CD4-positive, alpha-beta T cell treated with Interleukin-4 for 1 hour (primary cell): Measurements from ENCODE around the gene HMG20A.

Experiments
- DNase-seq, 2 donors: peaks; one replicate each; pipeline ENCODE4 v3.0.0-alpha.2; 2020 to 2022

HMG20A gene

GRCh38 chr15:77480859-77481633, 60.4 kb downstream of the HMG20A start:
- no peak for DNase-seq

DNA sequence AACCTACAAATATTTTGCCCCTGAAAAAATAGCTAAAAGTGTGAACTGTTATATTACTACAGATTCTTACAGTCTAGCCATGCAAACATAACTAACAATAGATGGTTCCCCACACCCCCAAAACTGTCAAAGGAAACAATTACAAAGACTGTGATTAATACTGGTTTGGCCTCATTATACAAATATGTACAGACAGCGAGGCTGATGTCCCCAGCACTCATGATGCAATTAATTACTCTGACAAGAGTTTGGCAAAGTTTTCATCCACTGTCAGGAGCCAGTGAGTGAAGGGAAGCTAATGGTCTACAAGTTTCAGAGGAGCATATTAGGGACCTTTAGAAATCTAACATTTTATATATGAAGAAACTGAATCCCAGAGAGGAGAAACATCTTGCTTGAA, 61.0 kb downstream of the HMG20A start:
- no peak for DNase-seq

DNA sequence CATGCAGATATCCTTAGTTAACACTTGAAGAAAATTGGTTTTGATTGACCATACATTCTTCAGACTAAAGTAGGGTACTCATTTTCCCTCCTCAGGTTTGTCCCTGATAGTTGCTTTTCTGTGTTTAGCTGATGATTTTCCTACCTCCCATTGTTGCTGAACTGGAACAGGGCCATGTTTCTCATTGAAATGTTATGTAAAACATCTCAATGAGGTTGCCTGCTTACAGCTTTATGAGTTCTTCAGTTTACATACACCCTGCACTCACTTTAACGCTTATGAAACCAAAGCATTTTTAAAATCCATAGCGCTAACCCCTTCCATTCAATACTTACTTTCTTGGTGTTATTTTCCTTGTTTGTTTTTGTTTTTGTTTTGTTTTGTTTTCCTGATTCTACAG, 61.9 kb downstream of the HMG20A start:
- DNase-seq: no peak

DNA sequence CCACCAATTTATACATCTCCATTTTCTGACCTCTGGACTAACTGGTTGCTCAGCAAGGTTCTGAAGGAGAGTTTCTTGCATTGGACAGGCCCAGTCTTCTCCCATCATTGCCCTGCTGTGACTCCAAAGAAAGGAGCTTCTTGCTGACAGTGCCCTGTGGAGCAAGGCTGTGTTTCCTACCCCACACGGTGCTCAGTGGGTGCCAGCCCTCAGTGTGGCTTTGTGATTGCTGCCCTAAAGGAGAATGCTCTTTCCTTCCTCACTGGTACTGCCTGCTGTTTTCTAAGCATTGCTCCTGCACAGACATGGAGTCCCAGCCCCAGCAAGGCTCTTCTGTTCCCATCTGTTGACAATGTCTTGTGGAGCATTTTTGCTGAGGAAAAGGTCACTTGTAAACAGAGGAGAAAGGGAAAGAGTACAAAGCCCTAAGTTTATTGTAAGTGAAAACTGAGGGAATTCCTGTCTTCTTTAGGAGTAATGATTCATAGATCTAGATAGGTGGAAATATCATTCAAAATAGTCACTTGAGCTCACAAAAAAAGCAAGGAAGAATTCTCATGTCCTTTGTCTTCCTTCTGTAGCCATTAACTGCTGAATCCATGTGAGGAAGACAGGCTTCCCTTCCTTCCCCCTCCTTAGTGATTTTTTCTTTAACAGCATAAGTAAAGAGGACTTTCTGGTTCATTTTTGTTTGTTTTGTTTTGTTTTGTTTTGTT, 62.9 kb downstream of the HMG20A start:
- DNase-seq: no peak

- DNase-seq: no peak
These were observed 64.3 kb downstream of the HMG20A start for GRCh38 chr15:77484994-77485393.

DNA sequence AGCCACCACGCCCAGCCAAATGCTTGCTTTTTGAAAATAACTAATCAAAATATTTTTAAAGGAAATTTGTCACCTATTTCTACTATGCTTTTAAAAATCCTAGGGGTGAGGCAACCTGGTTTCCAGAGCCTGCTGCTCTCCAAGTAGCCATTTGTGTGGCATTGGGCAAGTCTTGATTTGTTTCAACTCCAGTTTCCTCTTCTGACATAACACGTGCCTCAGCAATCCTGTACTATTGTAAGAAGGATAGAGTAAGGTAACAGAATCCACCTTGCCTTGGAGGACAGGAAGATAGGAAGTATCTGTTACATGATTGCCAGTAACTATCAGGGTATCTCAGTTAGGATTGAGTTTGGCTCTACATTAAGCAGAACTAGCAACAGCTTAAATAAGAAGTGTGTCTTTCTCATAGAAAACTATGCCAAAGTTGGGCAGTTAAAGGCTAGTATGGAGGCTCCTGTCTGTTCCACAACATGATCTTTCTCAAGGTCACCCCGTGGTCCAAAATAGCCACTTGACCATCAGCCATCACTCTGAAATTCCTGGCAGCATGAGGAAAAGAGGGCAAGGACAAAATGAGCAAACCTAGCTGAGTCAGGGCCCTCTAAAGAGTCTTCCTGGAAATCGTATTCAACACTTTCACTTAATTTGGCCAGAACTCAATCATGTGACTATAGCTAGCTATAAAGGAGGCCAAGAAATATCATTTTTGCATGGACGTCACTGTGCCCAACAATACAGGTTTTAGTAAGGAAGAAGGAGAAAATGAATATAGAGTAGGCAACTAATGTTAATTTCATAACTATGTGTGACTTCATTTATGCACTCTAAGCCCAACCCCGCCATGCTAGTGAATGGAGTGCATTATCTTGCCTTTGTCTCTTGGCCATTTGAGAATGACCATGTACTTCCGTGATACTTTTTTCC, 66.1 kb downstream of the HMG20A start:
- DNase-seq: no peak

DNA sequence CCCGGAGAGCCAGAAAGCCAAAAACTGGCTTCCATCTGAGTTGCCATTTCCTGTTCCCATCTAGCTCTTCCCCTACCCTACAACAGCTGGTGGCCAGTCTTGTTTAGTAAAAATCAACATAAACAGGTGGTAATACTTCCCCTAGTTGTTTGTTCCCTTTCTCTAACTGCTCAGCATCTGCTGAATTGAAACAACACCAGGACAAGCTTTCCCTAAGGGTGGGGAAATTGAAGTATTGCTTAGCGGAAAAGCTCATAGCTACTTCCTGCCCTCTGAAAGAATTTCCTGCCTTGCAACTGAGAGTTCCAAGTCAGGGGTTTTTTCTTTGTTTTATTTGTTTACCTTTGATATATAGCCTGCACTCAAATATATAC, 66.8 kb downstream of the HMG20A start:
- DNase-seq: no peak

GRCh38 chr15:77487888-77488287, 67.2 kb downstream of the HMG20A start:
- DNase-seq: no peak

DNA sequence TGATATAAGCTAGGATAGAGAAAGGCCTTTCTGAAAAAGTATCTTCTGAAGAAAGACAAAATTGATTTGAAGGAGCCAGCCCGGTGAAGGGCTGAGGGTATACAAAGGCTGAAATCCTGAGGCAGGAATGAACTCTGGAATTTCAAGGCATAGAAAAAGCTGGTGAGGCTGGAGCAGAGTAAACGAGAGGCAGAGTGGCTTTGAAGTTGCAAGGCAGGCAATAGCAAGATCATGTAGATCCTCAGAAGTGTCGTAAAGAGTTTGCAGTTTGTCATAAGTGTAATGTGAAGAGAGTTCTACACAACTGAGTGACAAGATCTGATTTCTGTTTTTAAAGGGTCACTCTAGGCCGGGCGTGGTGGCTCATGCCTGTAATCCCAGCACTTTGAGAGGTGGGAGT, 69.0 kb downstream of the HMG20A start:
- DNase-seq: no peak

- DNase-seq: no peak
These were observed 72.7 kb downstream of the HMG20A start for GRCh38 chr15:77493324-77493907.

DNA sequence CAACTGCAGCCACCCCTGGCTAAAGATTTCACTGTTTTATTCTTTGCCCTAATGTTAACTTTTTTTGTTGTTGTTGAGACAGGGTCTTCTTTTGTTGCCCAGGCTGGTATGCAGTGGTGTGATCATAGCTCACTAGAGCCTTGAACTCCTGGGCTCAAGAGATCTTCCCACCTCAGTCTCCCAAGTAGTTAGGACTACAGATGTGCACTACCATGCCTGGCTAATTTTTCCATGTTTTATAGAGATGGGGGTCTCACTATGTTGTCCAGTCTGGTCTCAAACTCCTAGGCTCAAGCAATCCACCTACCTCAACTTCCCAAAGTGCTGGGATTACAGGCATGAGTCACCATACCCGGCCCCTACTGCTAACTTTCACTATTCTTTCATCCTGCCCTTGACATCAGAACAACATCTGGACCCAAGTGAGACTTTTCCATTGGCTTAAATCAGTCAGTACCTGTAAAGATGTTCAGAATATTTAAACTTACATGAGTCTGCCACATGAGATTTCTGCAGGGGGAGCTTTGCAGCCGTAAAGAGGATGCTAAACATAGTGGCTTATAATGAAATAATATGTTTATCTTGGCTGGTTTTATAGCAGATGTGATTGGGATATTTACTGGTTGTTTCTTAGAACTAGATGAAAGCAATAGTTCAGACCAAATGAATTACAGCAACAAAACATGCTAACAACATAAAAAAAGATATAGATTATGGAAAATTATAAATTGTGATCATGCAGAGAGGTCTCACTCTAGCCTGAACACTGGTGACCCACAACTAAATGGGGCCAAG, 73.6 kb downstream of the HMG20A start:
- no peak for DNase-seq

GRCh38 chr15:77494964-77495363, 74.3 kb downstream of the HMG20A start:
- DNase-seq: no peak

DNA sequence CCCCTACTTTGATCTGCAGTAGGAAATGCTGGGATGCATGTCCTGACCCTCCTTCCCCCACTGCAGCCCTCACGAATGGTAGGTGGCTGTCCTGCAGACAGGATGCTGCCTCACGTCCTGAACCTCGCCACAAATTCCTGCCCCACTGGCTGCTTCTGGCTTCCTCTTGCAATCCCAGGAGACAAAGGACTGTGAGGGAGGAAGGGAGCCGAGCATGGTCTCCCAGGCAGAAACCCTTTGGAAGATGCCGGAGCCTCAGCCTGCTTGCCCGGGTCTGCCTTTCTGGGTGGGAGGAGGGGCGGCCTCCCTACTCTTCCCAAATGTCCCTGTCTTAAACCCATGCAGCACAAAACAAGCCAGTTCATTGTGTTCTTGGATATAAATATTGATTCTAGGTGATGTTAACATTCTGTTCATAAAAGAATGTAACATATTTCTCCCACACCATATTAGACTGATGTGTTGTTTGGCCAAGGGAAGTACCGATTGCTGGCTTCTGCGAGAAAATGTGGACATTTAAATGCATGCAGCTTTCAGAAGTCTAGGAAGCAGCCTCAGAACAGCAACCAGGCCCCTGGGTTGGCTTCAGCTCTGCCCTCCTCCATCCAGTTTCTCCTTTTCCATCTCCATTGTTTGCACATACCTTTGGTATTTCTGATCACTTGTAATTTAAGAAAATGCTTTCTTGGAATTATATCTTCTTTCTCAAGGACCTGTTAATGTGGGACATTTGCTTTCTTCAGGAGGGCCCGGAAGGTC, 75.3 kb downstream of the HMG20A start:
- DNase-seq: no peak

GRCh38 chr15:77496715-77497109, 76.0 kb downstream of the HMG20A start:
- DNase-seq: peak; percentile 68 to 71

GRCh38 chr15:77497110-77497737, 76.5 kb downstream of the HMG20A start:
- DNase-seq: no peak

DNA sequence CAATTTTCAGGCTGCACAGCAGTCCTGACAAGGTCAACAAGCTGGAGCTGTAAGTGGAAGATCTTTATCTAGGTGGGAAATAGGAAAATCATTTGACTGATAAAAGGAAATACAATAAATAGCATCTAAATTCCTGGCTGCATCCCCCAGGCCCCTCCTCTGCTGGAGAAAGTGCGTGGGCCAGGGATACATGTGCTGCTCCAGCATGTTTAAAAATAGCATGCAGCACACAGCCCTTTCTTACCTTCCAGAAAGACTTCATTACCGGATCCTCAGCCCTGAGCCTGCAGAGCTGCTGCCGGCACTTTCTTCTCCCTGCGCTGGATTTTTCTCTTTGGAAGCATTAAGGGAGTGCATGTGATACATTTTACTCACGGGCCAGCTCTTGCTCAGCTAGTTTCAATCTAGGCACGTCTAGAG, 77.3 kb downstream of the HMG20A start:
- no peak for DNase-seq

GRCh38 chr15:77499087-77499760, 78.5 kb downstream of the HMG20A start:
- DNase-seq: no peak

DNA sequence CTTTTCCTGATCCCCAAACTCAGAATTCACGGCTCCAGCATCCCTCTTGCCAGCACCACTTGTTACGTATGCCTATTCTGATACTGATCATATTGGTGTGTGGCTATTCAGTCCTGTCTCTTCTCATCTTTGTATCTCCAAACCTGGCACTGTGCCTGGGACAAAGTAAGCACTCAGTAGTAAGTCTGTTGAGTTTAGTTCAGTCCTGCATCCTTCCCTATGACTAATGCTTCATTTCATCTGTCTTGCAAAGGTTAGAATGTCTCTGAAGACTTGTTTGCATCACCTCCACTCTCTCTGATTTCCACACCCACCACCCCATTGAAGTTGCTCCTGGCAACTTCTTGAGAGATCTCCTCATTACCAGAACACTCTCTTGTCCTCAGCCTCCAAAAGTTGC, 80.3 kb downstream of the HMG20A start:
- DNase-seq: no peak

DNA sequence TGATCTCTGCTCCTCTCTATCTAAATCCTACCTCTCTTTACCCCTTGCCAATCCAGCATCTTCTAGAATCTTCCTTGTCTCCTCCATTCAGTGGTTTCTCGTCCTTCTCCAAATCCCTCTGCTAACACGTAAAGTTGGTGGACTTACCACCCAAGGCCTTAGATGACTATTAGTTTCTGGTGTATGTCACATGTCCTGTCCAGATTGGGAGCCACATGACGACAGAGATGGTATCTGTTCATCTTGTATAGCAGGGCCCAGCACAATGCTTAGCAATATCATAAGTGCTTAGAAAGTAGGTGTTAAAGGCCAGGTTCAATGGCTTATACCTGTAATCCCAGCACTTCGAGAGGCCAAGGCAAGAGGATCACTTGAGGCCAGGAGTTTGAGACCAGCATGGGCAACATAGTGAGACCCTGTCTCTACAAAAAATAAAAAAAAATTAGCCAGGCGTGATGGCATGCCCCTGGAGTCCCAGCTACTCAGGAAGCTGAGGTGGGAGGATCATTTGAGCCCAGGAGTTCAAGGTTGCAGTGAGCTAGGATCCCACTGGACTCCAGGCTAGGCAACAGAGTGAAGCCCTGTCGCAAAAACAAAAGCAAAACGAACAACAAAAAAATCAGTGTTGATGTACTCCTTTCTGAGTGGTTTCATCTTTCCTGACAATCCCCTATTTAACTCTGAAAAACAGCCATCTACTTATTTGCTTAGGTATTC, 81.8 kb downstream of the HMG20A start:
- DNase-seq: no peak

- no peak for DNase-seq
These were observed 82.6 kb downstream of the HMG20A start for GRCh38 chr15:77503240-77503639.
